ENCODE measurements around the gene ETV6.

ETV6 gene

DNA sequence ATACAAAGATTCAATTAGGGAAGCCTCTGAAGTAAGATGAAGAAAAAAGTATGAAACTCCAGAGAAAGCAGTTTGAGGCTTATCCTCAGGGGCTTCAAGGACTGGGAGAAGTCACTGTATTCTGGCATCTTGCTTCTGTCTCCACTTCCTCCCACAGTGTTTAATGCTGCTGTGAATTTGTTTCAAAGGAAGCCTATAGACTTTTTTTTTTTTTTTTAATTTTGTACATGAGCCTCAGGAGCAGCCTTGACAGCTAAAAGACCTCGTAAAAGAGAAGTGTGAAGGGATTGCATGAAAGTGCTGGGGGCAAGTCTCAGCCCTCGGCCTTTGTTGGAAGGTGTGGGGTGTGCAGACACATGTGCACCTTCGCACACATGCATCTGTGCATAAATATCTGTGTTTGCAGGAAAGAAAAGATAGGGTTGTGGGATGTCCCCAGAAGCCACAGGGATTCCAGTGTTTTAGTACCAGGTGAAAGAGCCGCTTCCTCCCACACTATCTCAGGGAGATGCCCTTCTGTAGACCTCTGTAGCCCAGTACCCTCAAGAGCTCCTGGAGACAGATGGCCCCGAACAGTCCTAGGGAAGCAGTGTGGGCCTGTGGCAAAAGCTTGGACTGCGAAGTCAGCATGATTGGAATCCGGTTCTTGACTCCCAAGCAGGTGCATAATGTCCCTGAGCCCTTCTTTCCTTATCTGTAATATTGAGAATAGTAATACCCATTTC is 227.8 kb downstream of the ETV6 start:
- TF ChIP-seq SIN3A (IDR thresholded peaks at IDR 0.05; ENCODE audit: borderline replicate concordance, insufficient read depth, low read length) = no peak
- TF ChIP-seq REST (IDR thresholded peaks at IDR 0.05; ENCODE audit: insufficient read depth in 1 of 2, low read depth in 2 of 2, low read length in 2 of 2) = no peak
- TF ChIP-seq POLR2AphosphoS5 (IDR thresholded peaks at IDR 0.05; ENCODE audit: low read depth, low read length) = no peak
- no peak for TF ChIP-seq TAF1 (IDR thresholded peaks at IDR 0.05; ENCODE audit: borderline replicate concordance, insufficient read depth, low read length)

- TF ChIP-seq TAF1 (IDR thresholded peaks at IDR 0.05; ENCODE audit: borderline replicate concordance, insufficient read depth, low read length) (no peak), POLR2AphosphoS5 (IDR thresholded peaks at IDR 0.05; ENCODE audit: low read depth, low read length) (no peak), FOXP2 (optimal IDR thresholded peaks at IDR 0.05; ENCODE audit: borderline replicate concordance, extremely low read depth, extremely low read length, insufficient read depth) (no peak), REST (IDR thresholded peaks at IDR 0.05; ENCODE audit: insufficient read depth in 1 of 2, low read depth in 2 of 2, low read length in 2 of 2) (no peak), SIN3A (IDR thresholded peaks at IDR 0.05; ENCODE audit: borderline replicate concordance, insufficient read depth, low read length) (no peak)
Observed at GRCh38 chr12:11877869-11878780, 228.7 kb downstream of the ETV6 start.

DNA sequence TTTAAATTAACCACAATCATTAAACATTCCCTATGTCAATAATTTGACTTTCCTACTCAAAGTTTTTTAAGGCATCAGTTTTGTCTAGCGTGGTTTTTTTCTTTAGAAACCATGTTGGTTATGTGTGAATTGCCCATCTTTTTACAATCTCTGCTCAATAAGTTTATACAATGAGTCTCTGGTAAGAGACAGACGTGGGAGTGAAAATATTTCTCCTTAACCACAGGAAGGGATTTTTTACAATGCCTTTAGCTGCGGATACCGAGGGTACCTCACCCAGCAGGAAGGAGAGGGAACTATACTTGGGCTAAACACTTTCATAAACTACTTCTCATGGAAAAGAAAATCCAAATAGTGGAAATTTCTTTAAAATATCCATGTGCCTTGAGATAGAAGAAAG is 229.8 kb downstream of the ETV6 start:
- TF ChIP-seq POLR2AphosphoS5 (IDR thresholded peaks at IDR 0.05; ENCODE audit: low read depth, low read length) (no peak), REST (IDR thresholded peaks at IDR 0.05; ENCODE audit: insufficient read depth in 1 of 2, low read depth in 2 of 2, low read length in 2 of 2) (no peak), FOXP2 (optimal IDR thresholded peaks at IDR 0.05; ENCODE audit: borderline replicate concordance, extremely low read depth, extremely low read length, insufficient read depth) (no peak), SIN3A (IDR thresholded peaks at IDR 0.05; ENCODE audit: borderline replicate concordance, insufficient read depth, low read length) (no peak), TAF1 (IDR thresholded peaks at IDR 0.05; ENCODE audit: borderline replicate concordance, insufficient read depth, low read length) (no peak)

DNA sequence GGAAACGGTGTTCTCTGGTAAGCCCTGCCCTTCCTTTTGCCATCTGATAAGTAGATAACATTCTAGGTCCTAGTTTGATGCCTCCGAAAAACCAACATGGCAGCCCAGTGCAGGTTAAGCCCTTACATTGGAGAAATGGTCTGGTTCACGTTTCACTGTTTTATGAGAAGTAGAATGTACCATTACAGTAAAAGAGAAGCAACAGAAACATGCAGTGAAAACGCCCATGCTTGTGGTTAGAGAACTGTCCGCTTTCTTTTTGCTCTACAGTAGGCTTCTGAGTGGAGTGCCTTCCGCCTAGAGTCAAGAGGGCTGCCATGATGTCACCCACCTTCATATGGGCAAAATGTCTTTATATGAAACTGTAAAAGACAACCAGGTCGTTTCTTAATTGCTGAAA is 230.9 kb downstream of the ETV6 start:
- no peak for TF ChIP-seq SIN3A (IDR thresholded peaks at IDR 0.05; ENCODE audit: borderline replicate concordance, insufficient read depth, low read length)
- TF ChIP-seq TAF1 (IDR thresholded peaks at IDR 0.05; ENCODE audit: borderline replicate concordance, insufficient read depth, low read length) = no peak
- TF ChIP-seq FOXP2 (optimal IDR thresholded peaks at IDR 0.05; ENCODE audit: borderline replicate concordance, extremely low read depth, extremely low read length, insufficient read depth) = no peak
- no peak for TF ChIP-seq REST (IDR thresholded peaks at IDR 0.05; ENCODE audit: insufficient read depth in 1 of 2, low read depth in 2 of 2, low read length in 2 of 2)
- TF ChIP-seq POLR2AphosphoS5 (IDR thresholded peaks at IDR 0.05; ENCODE audit: low read depth, low read length) = no peak
